Measurements from ENCODE around the gene CORT.
"Not testable (repeated sequence)": the region's sequence is repeated elsewhere in the genome, so short reads cannot be mapped to it uniquely, and the experiment has no call there.

Gene CORT

DNA sequence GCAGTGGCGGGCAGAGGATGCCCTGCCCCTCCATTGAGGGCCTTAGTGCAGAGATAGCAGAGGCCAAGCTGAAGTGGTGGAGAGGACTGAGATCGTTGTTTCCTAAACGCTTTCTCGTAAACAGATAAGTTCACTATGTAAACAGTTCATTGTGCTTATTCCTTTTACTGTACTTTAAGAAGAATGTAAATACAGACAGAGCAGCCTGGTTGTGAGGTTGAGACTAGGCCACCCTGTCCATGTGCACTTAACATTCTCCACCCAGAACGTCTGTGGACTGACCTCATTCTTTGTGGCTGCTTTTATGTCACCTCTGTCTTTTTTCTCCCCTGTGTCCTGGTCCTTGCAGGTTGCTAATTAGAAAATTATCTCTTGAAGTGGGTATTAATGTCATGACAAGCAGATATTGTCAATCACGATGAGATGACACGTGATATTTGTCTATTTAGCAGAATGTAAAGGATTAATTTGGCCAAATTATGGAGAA is 11.1 kb upstream of the CORT start:
- DNase-seq (ENCODE audit: low read depth in 2 of 2): no peak

DNA sequence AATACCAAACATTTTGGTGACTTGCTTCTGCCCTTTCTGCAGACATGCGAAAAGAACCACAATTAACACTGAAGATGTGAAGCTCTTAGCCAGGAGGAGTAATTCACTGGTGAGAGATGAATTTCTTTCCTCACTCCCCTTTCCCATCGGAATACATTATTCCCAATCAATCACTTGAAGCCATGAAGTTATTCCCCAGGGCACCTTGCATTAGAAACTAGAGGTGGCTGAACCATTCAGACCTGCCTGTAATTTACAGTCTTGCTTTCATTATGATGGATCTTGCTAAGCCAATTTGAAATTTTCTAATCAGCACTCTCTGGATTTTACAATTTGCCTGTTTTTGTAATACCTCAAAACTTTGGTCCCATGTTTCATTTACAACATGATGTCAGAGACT is 9.5 kb upstream of the CORT start:
- no peak for DNase-seq (ENCODE audit: low read depth in 2 of 2)

DNA sequence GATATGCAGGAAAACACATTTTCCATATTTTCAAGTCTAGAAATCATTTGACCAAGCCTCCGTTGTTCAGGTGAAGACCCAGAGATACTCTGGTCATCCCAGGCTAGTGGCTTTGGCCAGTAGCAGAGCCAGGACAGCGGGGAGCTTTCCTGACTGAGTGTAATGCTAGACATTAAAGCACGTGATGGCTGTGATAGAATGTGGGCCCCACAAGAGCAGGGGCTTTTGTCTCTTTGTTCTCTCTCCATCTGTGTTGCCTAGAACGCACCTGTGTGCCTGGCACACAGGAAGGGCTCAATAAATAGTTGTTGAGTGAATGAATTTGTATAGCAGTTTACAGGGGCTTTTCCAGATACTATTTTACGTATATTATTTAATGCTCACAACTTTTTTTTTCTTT is 9.0 kb upstream of the CORT start:
- no peak for DNase-seq (ENCODE audit: low read depth in 2 of 2)

DNA sequence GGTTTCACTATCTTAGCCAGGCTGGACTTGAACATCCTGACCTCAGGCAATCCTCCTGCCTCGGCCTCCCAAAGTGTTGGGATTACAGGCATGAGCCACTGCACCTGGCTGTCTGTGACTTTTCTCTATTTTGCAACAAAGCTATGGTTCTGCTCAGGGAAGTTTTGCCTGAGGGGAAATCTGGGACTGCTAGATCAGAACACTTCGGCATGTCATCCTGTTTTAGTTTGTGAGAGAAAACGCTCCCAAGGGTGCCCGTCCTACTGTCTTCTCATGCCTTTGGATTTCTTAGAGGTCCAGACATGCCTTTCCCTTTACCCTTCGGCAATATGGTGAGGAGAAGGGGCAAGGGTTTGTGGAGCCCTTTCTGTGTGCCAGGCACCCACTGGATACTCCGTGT is 5.6 kb upstream of the CORT start:
- DNase-seq (ENCODE audit: low read depth in 2 of 2): no peak

DNA sequence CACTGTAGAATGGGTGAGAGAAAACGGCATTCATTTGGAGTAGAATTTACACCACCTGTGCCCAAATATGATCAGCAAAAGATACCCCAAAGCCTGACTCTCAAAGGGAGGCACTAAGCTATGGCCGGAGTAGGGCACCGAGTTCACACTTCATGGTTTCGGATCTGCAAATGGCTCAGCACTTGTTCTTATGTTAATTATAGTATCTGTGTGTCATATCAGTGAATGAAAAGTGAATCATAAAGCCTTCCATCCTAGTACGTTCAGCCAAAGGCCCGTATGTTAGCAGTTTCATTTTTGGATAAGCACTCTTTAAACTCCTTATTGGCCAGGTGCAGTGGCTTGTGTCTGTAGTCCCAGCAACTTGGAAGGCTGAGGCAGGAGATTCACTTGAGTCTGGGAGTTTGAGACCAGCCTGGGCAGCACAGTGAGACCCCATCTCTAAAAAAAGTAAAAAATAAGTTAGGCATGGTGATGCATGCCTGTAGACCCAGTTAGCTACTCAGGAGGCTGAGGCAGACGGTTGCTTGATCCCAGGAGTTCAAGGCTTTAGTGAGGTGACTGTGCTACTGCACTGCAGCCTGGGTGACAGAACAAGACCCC is 4.9 kb upstream of the CORT start:
- no peak for DNase-seq (ENCODE audit: low read depth in 2 of 2)

DNA sequence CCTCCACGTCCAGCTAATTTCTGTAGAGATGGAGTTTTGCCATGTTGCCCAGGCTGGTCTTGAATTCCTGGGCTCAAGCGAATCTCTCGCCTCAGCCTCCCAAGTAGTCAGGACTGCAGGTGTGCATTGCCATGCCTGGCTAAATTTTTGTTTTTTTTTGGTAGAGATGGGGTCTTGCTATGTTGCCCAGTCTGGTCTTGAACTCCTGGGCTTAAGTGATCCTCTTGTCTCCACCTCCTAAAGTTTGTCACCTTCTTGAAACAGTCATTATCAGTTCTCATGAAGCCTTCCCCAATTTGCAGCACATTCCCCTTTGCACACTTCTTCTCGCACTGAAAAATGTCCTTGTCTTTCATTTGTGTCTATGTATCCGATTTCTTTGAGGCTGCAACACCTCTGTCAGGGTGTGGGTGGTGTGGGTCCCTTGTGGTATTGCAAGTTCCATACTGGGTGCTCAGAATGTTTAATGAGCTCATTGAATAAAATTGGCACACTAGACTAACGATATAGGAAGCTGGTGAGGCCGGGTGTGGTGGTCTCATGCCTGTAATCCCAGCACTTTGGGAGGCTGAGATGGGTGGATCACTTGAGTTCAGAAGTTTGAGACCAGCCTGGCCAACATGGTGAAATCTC is 2.9 kb upstream of the CORT start:
- no peak for DNase-seq (ENCODE audit: low read depth in 2 of 2)

DNA sequence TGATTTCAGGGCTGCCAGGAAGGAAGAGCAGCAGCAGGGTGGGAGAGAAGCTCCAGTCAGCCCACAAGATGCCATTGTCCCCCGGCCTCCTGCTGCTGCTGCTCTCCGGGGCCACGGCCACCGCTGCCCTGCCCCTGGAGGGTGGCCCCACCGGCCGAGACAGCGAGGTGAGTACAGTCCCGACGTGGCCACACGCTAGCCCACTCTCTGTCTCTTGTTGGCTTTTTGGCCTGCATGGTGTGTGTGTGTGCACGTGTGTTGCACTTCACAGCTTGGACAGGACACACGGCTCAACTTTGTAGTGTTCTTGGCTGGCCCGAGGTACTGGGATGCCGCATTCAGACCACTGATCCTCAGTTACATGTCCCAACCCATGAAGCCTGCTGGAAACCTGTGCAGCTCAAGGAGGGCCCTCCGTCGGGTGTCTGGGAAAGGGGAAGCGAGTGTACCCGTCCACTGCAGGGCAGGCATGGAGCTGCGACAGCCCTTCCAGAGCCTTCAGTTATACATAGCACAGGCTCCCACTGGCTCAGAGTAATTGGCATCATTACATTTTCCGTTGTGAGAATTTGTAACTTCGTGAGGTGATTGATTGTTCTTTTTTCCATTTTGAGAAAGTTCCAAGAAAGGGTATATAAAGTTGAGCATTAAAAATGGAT is 454 bp downstream of the CORT start:
- DNase-seq (ENCODE audit: low read depth in 2 of 2): no peak

DNA sequence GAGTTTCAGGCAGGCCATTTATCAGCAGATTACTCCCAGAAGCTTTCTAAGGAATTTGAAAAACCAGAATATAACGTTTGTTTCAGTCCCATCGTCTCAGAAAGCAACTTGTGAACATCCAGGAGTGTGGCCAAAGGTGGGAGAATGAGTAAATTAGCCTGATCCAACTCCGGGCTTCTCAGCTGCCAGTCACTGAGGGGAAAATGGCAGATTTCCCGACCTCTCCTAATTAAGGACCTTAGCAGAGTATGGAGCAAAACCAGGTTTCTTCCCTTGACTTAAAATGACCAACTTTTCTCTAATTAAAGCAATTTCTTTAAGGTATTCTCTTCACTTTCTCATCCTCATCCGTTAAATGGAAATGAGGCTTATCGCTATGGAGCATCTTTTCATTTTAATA is 1.0 kb downstream of the CORT start:
- no peak for DNase-seq (ENCODE audit: low read depth in 2 of 2)

DNA sequence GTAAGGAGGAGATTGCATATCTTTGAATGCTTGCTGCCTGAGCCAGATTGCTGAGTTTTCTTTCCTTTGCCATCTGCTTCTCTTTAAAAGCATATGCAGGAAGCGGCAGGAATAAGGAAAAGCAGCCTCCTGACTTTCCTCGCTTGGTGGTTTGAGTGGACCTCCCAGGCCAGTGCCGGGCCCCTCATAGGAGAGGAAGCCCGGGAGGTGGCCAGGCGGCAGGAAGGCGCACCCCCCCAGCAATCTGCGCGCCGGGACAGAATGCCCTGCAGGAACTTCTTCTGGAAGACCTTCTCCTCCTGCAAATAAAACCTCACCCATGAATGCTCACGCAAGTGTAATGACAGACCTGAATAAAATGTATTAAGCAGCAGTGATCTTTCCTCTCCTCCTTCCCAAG is 1.5 kb downstream of the CORT start:
- no peak for DNase-seq (ENCODE audit: low read depth in 2 of 2)

DNA sequence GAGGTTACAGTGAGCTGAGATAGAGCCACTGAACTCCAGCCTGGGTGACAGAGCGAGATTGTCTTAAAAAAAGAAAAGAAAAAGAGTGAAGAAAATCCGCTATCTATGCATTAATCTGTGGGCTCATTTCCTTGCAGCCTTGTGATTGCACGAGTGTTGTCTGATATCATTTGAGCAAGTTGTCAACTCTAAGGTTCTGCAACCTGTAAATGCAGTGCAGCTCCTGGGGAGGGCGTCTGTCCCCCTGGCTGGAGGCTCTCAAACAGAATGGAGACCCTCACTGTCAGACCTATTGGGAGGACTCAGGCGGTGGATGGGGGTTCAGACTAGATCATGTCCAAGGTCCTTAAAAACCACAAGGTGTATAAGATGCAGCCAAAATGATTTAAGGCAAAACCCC is 6.2 kb downstream of the CORT start:
- DNase-seq (ENCODE audit: low read depth in 2 of 2): no peak

DNA sequence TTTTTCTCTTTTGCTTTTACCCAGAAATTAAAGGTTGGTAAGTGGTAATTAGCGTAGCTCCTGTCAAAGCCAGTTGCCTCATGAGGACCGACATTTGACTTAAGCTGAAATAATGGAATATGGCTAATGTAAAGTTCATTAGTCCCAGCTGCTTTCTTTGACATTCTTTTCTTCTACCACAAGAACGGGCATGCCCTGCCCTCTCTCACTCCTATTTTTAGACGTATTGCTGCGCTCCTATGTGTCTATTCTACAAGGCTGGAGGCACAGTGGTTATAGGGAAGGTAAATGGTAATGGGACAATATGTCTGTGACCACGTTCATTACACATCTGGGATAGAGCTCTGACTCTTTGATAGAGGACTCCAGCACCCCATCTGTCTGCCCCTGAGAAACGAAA is 6.8 kb downstream of the CORT start:
- no peak for DNase-seq (ENCODE audit: low read depth in 2 of 2)

DNA sequence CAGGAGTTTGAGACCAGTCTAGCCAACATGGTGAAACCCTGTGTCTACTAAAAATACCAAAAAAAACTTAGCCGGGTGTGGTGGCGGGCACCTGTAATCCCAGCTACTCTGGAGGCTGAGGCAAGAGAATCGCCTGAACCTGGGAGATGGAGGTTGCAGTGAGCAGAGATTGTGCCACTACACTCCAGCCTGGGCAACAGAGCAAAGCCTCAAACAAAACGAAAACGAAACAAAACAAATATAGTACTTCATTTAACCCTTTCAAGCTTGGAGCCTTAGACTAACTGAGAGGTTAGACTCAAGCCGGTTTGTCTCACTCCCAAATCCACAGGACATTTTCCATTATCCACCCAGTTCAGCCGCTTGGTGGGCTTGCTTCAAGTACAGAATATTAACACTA is 7.6 kb downstream of the CORT start:
- not testable (repeated sequence) for DNase-seq (ENCODE audit: low read depth in 2 of 2)

DNA sequence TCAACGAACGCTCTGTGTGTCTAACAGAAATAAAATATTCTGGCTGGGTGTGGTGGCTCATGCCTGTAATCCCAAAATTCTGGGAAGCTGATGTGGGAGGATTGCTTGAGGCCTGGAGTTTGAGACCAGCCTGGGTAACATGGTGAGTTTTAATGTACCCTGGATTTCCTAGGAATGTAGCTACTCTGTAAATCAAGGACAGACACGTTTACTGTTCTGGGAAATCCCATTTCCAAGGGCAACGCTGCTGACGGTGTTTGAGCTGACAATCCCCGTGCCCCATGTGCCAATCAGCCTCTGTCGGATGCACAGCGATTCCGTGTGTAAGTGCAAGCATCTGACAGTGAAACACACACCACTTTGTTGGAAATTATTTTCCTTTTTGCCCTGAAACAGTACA is 8.0 kb downstream of the CORT start:
- DNase-seq (ENCODE audit: low read depth in 2 of 2): no peak

DNA sequence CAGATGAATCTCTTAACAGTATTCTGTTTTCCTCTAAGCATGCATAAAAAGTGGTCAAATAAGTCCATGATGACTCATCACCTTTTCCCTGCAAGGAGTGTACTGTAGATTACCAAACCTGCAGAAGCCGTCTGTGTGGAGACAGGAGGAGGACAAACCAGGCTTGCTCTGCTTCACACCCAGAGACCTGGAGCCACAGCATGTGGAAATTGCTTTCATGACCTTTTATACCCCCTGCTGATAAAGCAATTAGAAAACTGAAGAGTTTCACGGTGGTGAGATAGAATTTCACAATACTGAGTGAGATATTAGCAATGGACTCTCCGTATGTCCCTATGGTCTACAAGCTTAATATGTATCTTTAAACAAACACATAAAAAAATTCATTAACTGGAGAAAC is 9.4 kb downstream of the CORT start:
- no peak for DNase-seq (ENCODE audit: low read depth in 2 of 2)

DNA sequence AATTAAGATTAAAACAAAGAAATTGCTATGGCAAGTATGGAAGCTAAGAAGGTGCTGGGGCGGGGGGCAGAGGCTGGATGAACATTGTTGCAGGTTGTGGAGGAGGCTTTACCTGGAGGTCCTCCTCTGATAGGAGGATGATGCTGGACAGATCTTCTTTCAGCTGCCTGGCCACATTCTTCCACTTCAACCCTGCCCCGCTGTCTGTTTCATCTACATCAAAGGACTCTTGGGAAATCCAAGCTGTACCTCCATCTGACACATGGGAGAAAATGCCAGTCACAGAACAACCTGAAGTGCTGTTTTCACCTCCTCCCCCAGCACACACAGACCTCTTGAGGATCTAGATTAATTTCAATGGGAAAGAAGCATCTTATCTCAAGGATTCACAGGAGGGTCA is 17.2 kb downstream of the CORT start:
- DNase-seq (ENCODE audit: low read depth in 2 of 2): no peak

DNA sequence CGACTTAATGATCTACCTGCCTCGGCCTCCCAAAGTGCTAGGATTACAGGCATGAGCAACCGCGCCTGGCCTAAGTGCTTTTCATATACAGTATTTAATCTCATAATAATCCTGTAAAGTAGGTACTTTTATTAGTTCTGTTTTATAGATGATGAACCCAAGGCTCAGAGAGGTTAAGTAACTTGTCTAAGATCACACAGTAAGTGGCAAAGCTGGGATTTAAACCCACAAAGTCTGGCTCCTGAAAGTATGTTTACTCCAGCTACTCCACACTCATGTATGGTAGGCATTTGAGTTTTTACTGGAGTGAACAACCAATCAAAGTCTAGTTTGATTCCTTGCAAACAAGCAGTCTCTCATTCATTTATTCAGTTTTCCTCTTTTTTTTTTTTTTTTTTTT is 20.2 kb downstream of the CORT start:
- no peak for DNase-seq (ENCODE audit: low read depth in 2 of 2)

DNA sequence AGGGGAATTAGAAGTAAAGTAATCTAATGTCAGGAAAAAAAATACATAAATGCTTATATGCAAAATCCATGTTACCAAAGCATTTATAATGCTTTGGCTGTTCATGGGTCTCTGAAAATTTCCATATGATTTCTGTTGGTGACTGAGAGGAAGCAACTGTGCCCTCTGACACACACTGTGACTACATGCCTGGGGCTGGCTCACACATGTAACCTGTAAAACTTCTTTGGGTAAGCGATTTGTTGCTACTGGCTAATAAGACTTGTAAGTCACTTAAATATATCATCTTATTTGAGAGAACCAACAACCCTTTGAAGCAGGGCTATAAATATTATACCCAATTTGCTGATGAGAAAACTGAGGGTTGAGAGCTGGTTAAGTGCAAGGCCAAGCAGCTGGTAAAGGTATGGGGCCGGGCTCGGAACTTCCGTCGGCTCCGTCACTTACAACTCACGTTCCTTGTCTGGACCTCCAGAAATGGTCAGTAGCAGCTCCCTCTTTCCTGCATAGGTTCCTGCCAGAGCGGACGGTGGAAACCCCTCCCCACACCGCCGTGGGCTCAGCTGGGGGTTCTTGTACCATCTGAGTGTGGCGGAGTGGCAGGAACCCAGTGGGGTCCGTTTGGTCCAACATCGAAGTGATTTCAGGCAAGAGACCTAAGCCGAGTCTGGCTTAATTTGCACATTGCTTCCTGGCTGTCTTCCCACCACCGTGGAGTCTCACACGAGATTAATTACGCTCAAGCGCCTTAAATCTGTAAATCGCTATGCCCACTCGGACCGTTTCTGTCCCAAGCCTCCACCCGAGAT is 21.8 kb downstream of the CORT start:
- no peak for DNase-seq (ENCODE audit: low read depth in 2 of 2)

DNA sequence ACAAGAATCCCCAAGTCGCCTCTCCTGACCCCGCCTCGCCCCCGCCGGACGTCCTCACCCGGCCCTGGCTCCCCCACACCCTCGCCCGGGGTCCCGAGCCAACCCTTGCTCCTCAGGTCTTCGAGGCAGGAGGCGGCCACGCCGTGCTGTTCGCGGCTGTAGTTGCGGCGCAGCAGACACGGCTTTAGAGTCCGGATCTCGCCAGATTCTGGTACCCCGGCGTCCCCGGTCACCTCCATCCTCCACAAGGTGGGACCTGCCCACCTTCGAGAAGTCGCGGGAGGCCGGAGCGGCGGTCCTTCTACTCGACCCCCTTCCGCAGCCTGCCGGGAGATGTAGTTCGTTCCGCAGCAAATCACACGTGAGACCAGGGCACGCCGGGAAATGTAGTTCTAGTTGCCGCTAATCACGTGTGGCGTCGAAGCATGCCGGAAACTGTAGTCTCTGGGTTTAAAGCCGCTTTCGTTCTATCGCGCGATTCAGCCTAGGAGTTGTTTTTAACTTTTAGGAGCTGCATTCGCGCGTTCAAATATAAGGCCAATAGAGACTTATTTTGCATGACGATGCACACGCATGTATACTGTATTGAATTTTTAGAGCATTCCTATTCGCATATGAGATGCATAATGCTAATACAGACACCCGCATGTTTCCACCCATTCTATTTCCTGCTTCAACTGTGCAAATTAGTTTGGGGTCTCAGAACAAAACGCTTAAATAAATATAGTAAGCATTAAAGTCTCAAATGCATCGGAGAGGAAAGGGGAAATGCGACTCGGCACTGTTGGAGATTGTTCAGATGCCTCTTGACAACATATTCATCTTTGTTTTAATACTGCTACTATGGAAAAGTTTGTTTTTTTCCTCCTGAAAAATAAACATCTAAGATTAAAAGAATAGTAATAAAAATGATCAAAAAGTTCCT is 22.7 kb downstream of the CORT start, which contains the start of gene DFFA:
TSS of gene DFFA (minus strand) at position 310 of the 925 bp plus-strand sequence. CDS start at position 239, 71 bp downstream.
- DNase-seq (ENCODE audit: low read depth in 2 of 2): peak; percentile 77 to 87

DNA sequence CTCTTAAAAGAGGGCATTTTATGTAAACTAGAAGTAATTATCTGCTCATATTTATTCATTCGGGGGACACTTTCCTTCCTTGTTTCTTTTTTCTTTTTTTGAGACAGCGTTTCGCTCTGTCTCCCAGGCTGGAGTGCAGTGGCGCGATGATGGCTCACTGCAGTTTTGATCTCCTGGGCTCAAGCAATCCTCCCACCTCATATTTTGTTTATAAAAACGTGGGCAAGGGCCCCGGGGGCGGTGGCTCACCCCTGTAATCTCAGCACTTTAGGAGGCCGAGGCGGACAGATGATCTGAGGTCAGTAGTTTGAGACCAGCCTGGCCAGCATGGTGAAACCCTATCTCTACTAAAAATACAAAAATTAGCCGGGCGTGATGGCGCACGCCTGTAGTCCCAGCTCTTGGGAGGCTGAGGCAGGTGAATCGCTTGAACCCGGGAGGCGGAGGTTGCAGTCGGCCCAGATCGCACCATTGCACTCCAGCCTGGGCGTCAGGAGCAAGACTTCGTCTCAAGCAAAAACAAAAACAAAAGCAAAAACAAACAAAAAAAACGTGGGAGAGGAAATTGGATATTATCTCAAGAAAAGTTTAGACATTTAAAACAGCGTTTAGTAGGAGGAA is 23.4 kb downstream of the CORT start:
- no peak for DNase-seq (ENCODE audit: low read depth in 2 of 2)

DNA sequence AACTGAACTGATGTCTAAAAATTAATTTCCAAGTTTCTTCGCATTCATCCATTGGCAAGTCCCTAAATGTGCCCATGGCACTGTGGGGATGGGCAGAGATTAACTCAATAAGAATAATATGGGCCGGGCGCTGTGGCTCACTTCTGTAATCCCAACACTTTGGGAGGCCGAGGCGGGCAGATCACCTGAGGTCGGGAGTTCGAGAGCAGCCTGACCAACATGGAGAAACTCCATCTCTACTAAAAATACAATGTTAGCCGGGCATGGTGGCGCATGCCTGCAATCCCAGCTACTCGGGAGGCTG is 24.4 kb downstream of the CORT start:
- not testable (repeated sequence) for DNase-seq (ENCODE audit: low read depth in 2 of 2)
